OCI-LY7 (cell line): ENCODE measurements around the gene COMMD9. TPM values are rescaled to one million over a fixed set of nuclear protein-coding genes. Genes with fewer than 3 reads are reported as not detected.

Source experiments
- BruUV-seq: library from RNA; stranded (reverse); fragments of 400-500 nt; replicated peaks from 2 replicates; lab custom pipeline; 2021; lab: Mats Ljungman, UMichigan
- CTCF ChIA-PET: fragments of 300-600 bp; sonication (Branson Sonifier 250); formaldehyde crosslinking; loops from one replicate; lab custom pipeline; 2022; ENCODE audit warnings: antibody characterized with exemption; ENCODE audit not compliant: unreplicated experiment; lab: Charles Lee
- POLR2A ChIA-PET: fragments of 300-600 bp; sonication (Branson Sonifier 250); formaldehyde crosslinking; loops from one replicate; lab custom pipeline; 2022; ENCODE audit warnings: antibody characterized with exemption; lab: Charles Lee
- DNase-seq: peaks from one replicate; pipeline ENCODE4 v3.0.0-alpha.2; 2015; ENCODE audit warnings: low spot score
- H2AFZ ChIP-seq: fragments of 200-600 bp; sonication (generic), shearing (Covaris generic); 2 replicates; pipeline ENCODE4 v1.6.1; 2014; ENCODE audit warnings: mild to moderate bottlenecking, antibody characterized with exemption, low read length, moderate library complexity
- H3K27ac ChIP-seq: fragments of 200-600 bp; sonication (generic); 2 replicates; pipeline ENCODE4 v1.5.1; 2014; ENCODE audit warnings: mixed run types, low read depth, mild to moderate bottlenecking, moderate library complexity, low read length, inconsistent platforms; ENCODE audit not compliant: poor library complexity, severe bottlenecking
- H3K36me3 ChIP-seq: fragments of 200-600 bp; sonication (generic); 2 replicates; pipeline ENCODE4 v1.6.1; 2014; ENCODE audit warnings: mild to moderate bottlenecking, antibody characterized with exemption, low read length, moderate library complexity, mixed read lengths; ENCODE audit not compliant: insufficient read depth
- H3K4me1 ChIP-seq: fragments of 200-600 bp; sonication (generic); 2 replicates; pipeline ENCODE4 v1.5.1; 2014; ENCODE audit warnings: mild to moderate bottlenecking, low read length; ENCODE audit not compliant: insufficient read depth, poor library complexity, severe bottlenecking
- H3K4me2 ChIP-seq: fragments of 200-600 bp; sonication (generic); 2 replicates; pipeline ENCODE4 v1.6.1; 2014; ENCODE audit warnings: mild to moderate bottlenecking, low read length
- H3K4me3 ChIP-seq: fragments of 200-600 bp; sonication (generic); 2 replicates; pipeline ENCODE4 v1.5.1; 2014; ENCODE audit warnings: mild to moderate bottlenecking, low read depth, low read length; ENCODE audit not compliant: poor library complexity, severe bottlenecking
- H3K79me2 ChIP-seq: fragments of 200-600 bp; sonication (generic); 2 replicates; pipeline ENCODE4 v1.6.1; 2016; ENCODE audit warnings: low read depth, mild to moderate bottlenecking, low read length, moderate library complexity, mixed read lengths; ENCODE audit not compliant: insufficient read depth
- H3K9me2 ChIP-seq: fragments of 200-600 bp; sonication (generic); 2 replicates; pipeline ENCODE4 v1.6.1; 2016; ENCODE audit warnings: mild to moderate bottlenecking, low read length, mixed read lengths; ENCODE audit not compliant: insufficient read depth
- H3K9me3 ChIP-seq: fragments of 200-600 bp; sonication (generic); 2 replicates; pipeline ENCODE4 v1.6.1; 2014; ENCODE audit warnings: mild to moderate bottlenecking, mixed run types, low read length, mixed read lengths
- H4K20me1 ChIP-seq: fragments of 200-600 bp; sonication (generic); 2 replicates; pipeline ENCODE4 v1.6.1; 2014; ENCODE audit warnings: mild to moderate bottlenecking, antibody characterized with exemption, low read length, moderate library complexity, mixed read lengths; ENCODE audit not compliant: insufficient read depth
- CTCF ChIP-seq: fragments of 200-600 bp; sonication (generic); conservative IDR thresholded peaks from 2 replicates; pipeline ENCODE4 v1.5.1; 2014; ENCODE audit warnings: mild to moderate bottlenecking, antibody characterized with exemption, low read length, moderate library complexity, mixed read lengths
- EZH2phosphoT487 ChIP-seq: fragments of 200-600 bp; sonication (generic); IDR thresholded peaks from 2 replicates; pipeline ENCODE4 v1.6.1; 2018; ENCODE audit warnings: low read depth, borderline replicate concordance, mild to moderate bottlenecking, mixed run types, antibody characterized with exemption, low read length, moderate library complexity, mixed read lengths
- intact Hi-C: fragments of 100-400 bp; cut with micrococcal nuclease; formaldehyde crosslinking; loops from one replicate; pipeline ENCODE4 v1.10.0; 2022; ENCODE audit not compliant: unreplicated experiment
- total RNA-seq, 2 experiments: library from RNA; depleted of rRNA in 1 of 2; stranded (reverse); fragments of >200 nt in 1 of 2; shearing (Covaris generic) in 1 of 2; gene quantifications; 2 replicates each; pipeline ENCODE4 v1.2.3, GENCODE V29; 2014 to 2022

COMMD9 gene
- total RNA-seq, 2 experiments from 2014 or later: 37.6 to 46.8 TPM

GRCh38 chr11:36311926-36312595 is 22.8 kb upstream of the COMMD9 start:
- BruUV-seq: no TSS peak
- H3K4me2 ChIP-seq: no peak overlapping the region
- intact Hi-C loops: no loop called here

GRCh38 chr11:36309779-36310178 is 20.6 kb upstream of the COMMD9 start:
- Histone ChIP-seq H4K20me1 (no peaks in the 10 kb centered on the region), H3K4me2 (no peak overlapping the region), H3K9me3 (no peaks in the 10 kb centered on the region), H3K36me3 (no peaks in the 10 kb centered on the region), H3K9me2 (no peaks in the 10 kb centered on the region), H3K79me2 (no peaks in the 10 kb centered on the region), H3K27ac (no peak overlapping the region), H3K4me1 (no peaks in the 10 kb centered on the region), H2AFZ (no peak overlapping the region), H3K4me3 (no peak overlapping the region)
- intact Hi-C loops: no loop called here
- POLR2A ChIA-PET: interaction anchor here (1.1 kb wide), 1 partner anchor 20 kb away, joined by 3 read pairs; no protein-coding TSS in a partner anchor
- BruUV-seq: no TSS peak
- TF ChIP-seq EZH2phosphoT487 (no peak), CTCF (no peak)
- CTCF ChIA-PET: no interaction called here
- DNase-seq: no peak

More at GRCh38 chr11:36311926-36312595, 22.8 kb upstream of the COMMD9 start:
- no peaks in the 10 kb centered on the region for H3K9me2 ChIP-seq
- no peak overlapping the region for H3K27ac ChIP-seq
- H3K36me3 ChIP-seq: no peaks in the 10 kb centered on the region
- no peak overlapping the region for H3K4me3 ChIP-seq
- no peaks in the 10 kb centered on the region for H4K20me1 ChIP-seq
- no peaks in the 10 kb centered on the region for H3K79me2 ChIP-seq
- TF ChIP-seq EZH2phosphoT487 (no peak), CTCF (no peak)
- no peak overlapping the region for H2AFZ ChIP-seq
- H3K9me3 ChIP-seq: no peaks in the 10 kb centered on the region
- no peak for DNase-seq
- CTCF ChIA-PET: no interaction called here
- POLR2A ChIA-PET: no interaction called here
- H3K4me1 ChIP-seq: no peaks in the 10 kb centered on the region

GRCh38 chr11:36308577-36308976 is 19.4 kb upstream of the COMMD9 start:
- CTCF ChIA-PET: no interaction called here
- Histone ChIP-seq H3K4me1 (no peaks in the 10 kb centered on the region), H3K9me2 (no peaks in the 10 kb centered on the region), H3K9me3 (no peaks in the 10 kb centered on the region), H2AFZ (no peak overlapping the region), H3K36me3 (no peaks in the 10 kb centered on the region), H3K4me2 (no peak overlapping the region), H3K79me2 (no peaks in the 10 kb centered on the region), H3K27ac (no peak overlapping the region), H4K20me1 (no peaks in the 10 kb centered on the region), H3K4me3 (no peak overlapping the region)
- TF ChIP-seq CTCF: no peak
- TF ChIP-seq EZH2phosphoT487: no peak
- intact Hi-C loops: no loop called here
- BruUV-seq: no TSS peak
- POLR2A ChIA-PET: no interaction called here
- no peak for DNase-seq
